Left ventricle myocardium inferior (tissue), 1 donor: ENCODE results near the gene SGSM2. TPM values are rescaled to one million over a fixed set of nuclear protein-coding genes. Genes with fewer than 3 reads are reported as not detected.

Source experiments
- DNase-seq: peaks from one replicate; pipeline ENCODE4 v3.0.0-alpha.2; 2020
- H3K27ac ChIP-seq: fragments of 200-600 bp; replicated peaks from 2 replicates; pipeline ENCODE4 v1.8.0; 2021
- H3K27me3 ChIP-seq: fragments of 200-600 bp; 2 replicates; pipeline ENCODE4 v1.8.0; 2021; ENCODE audit warnings: low read depth
- H3K36me3 ChIP-seq: fragments of 200-600 bp; 2 replicates; pipeline ENCODE4 v1.8.0; 2021
- H3K4me1 ChIP-seq: fragments of 200-600 bp; 2 replicates; pipeline ENCODE4 v1.8.0; 2021
- H3K4me3 ChIP-seq: fragments of 200-600 bp; 2 replicates; pipeline ENCODE4 v1.8.0; 2021; ENCODE audit warnings: mild to moderate bottlenecking, moderate library complexity
- H3K9me3 ChIP-seq: fragments of 200-600 bp; replicated peaks from 2 replicates; pipeline ENCODE4 v1.8.0; 2021
- intact Hi-C: fragments of 100-400 bp; cut with micrococcal nuclease; formaldehyde crosslinking; loops from one replicate; pipeline ENCODE4 v1.11.0; 2022
- total RNA-seq: library from RNA; stranded (reverse); fragmentation: NEBNext Ultra II Directional; extraction: Animal tissue kit (Norgen Biotek cat#: 25700); gene quantifications from one replicate; pipeline ENCODE4 v1.2.1, GENCODE V29; 2021
- TF ChIP-seq, protein P1 (sequence below): fragments of 200-600 bp; IDR thresholded peaks from 2 replicates; pipeline ENCODE4 v1.8.0; 2021; ENCODE audit warnings: antibody characterized with exemption, mild to moderate bottlenecking, borderline replicate concordance
- donor health status: DM: no; HTN: yes; CAD: no; lungs with severe emphysema.

Gene SGSM2
- total RNA-seq, 1 donor from 2014 or later = 24.5 TPM

GRCh38 chr17:2369551-2370210, 32.4 kb downstream of the SGSM2 start:
- no peak overlapping the region for H3K4me3 ChIP-seq
- intact Hi-C loops = no loop called here
- no peak overlapping the region for H3K27ac ChIP-seq
- H3K4me1 ChIP-seq = peaks cover 41% of the 10 kb centered on the region
- H3K27me3 ChIP-seq = no peaks in the 10 kb centered on the region
- H3K36me3 ChIP-seq = peaks cover 46% of the 10 kb centered on the region
- no peaks in the 10 kb centered on the region for H3K9me3 ChIP-seq
- TF ChIP-seq, protein P1, sequence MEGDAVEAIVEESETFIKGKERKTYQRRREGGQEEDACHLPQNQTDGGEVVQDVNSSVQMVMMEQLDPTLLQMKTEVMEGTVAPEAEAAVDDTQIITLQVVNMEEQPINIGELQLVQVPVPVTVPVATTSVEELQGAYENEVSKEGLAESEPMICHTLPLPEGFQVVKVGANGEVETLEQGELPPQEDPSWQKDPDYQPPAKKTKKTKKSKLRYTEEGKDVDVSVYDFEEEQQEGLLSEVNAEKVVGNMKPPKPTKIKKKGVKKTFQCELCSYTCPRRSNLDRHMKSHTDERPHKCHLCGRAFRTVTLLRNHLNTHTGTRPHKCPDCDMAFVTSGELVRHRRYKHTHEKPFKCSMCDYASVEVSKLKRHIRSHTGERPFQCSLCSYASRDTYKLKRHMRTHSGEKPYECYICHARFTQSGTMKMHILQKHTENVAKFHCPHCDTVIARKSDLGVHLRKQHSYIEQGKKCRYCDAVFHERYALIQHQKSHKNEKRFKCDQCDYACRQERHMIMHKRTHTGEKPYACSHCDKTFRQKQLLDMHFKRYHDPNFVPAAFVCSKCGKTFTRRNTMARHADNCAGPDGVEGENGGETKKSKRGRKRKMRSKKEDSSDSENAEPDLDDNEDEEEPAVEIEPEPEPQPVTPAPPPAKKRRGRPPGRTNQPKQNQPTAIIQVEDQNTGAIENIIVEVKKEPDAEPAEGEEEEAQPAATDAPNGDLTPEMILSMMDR = no peak
- no peak for DNase-seq

DNA sequence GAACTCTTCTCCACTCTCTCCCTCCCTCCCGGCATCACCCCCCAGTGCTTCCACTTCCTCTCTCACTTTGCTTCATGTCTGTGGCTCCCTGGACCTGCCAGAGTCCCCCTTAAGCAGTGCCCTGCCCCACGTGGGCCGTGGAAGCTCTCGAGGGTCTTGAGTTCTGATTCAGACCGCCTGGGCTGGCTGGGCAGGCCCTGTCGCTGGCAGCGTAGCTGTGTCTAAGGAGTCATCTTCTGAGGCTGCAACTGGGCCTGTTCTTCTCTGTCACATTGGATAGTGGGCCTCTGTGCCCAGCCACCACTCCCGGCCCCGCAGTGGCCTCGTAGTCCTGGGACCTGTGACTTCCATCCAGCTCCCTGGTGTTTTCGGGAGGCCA, 32.9 kb downstream of the SGSM2 start:
- H3K36me3 ChIP-seq = peaks cover 51% of the 10 kb centered on the region
- no peaks in the 10 kb centered on the region for H3K9me3 ChIP-seq
- no peak for DNase-seq
- H3K27me3 ChIP-seq = no peaks in the 10 kb centered on the region
- TF ChIP-seq, protein P1 = no peak
- H3K4me1 ChIP-seq = peaks cover 35% of the 10 kb centered on the region
- H3K4me3 ChIP-seq = no peak overlapping the region
- H3K27ac ChIP-seq = no peak overlapping the region
- intact Hi-C loops = no loop called here

DNA sequence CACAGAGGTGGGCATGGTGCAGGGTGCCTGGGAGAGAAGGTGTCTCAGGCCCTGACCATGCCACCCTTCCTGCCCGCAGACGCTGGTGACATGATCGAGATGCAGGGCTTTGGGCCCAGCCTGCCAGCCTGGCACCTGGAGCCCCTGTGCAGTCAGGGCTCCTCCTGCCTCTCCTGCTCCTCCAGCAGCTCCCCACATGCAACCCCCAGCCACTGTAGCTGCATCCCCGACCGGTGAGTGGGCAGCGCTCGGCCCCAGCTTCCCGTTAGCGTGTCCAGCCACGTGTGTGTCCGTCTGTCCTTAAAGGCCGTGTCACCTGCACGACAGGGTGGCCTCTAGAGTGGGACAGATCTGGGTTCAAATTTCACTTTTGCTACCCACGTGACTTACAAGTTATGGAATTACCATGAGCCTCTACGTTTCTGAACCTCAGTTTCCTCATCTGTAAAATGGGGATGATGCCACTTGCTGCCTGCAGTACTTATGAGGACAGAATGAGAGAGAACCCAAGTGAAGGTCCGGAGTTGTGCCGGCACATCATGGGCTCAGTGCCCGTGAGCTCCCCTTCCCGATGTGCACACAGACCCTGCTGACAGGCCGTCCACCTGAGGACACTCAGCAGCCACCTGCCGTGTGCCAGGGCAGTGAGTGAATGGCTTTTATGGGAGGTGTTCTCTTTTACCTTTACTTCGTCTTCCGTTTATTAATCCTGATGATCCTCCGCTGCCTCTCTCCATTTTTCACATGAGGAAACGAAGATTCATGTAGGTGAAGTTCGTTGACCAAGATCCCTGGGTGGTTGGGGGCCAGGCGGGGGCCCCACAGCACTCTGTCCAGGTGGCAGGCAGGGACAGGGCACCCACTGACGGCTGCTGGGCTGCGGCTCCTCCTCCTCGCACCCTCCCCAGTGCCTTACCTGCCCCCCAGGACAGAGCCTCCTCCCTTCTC, 34.2 kb downstream of the SGSM2 start:
- no peak for DNase-seq
- no peak overlapping the region for H3K27ac ChIP-seq
- H3K36me3 ChIP-seq = peaks cover 59% of the 10 kb centered on the region
- peaks cover 34% of the 10 kb centered on the region for H3K4me1 ChIP-seq
- intact Hi-C loops = no loop called here
- no peaks in the 10 kb centered on the region for H3K9me3 ChIP-seq
- H3K4me3 ChIP-seq = no peak overlapping the region
- H3K27me3 ChIP-seq = no peaks in the 10 kb centered on the region
- TF ChIP-seq, protein P1 = no peak

DNA sequence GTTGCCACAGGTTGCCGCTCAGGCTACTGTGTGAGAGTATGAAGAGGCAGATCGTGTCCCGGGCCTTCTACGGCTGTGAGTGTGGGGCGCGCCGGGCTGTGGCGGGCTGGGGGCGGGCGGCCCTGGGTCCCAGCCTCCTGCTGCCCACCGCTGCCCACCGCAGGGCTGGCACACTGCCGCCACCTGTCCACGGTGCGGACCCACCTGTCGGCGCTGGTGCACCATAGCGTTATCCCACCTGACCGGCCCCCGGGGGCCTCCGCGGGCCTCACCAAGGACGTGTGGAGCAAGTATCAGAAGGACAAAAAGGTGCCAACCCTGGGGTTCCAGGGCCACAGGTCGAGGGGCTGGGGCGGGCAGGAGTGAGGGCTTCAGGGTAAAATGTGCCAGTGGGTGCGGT, 34.9 kb downstream of the SGSM2 start:
- H3K27me3 ChIP-seq = no peaks in the 10 kb centered on the region
- intact Hi-C loops = no loop called here
- no peaks in the 10 kb centered on the region for H3K9me3 ChIP-seq
- no peak overlapping the region for H3K4me3 ChIP-seq
- peaks cover 62% of the 10 kb centered on the region for H3K36me3 ChIP-seq
- H3K4me1 ChIP-seq = peaks cover 30% of the 10 kb centered on the region
- H3K27ac ChIP-seq = no peak overlapping the region
- DNase-seq = no peak
- TF ChIP-seq, protein P1 = no peak

GRCh38 chr17:2372681-2373080, 35.4 kb downstream of the SGSM2 start:
- H3K36me3 ChIP-seq = peaks cover 63% of the 10 kb centered on the region
- H3K27me3 ChIP-seq = no peaks in the 10 kb centered on the region
- H3K9me3 ChIP-seq = no peaks in the 10 kb centered on the region
- intact Hi-C loops = no loop called here
- no peak overlapping the region for H3K4me3 ChIP-seq
- TF ChIP-seq, protein P1 = no peak
- H3K27ac ChIP-seq = no peak overlapping the region
- DNase-seq = no peak
- H3K4me1 ChIP-seq = peaks cover 25% of the 10 kb centered on the region
